Astrocyte (in vitro differentiated cells and primary cell): ENCODE results near the gene TEX53. TPM values are rescaled to one million over a fixed set of nuclear protein-coding genes. Genes with fewer than 3 reads are reported as not detected.

Experiments
- DNase-seq: peaks from one replicate; pipeline ENCODE4 v3.0.0-alpha.2; 2010; ENCODE audit warnings: low read depth
- FAIRE-seq: peaks from 2 replicates; lab custom pipeline; 2011; peaks lifted over from hg19 to GRCh38; lab: Jason Lieb, UNC
- H2AFZ ChIP-seq: 2 replicates; pipeline ENCODE4 v1.6.0; 2012; ENCODE audit warnings: low read depth, low read length, inconsistent platforms
- H3K27ac ChIP-seq: 2 replicates; pipeline ENCODE4 v1.5.1; 2011; ENCODE audit warnings: low read depth, low read length, inconsistent platforms
- H3K27me3 ChIP-seq: 2 replicates; pipeline ENCODE4 v1.6.0; 2011; ENCODE audit warnings: low read length, inconsistent platforms; ENCODE audit not compliant: insufficient read depth
- H3K36me3 ChIP-seq: 2 replicates; pipeline ENCODE4 v1.5.1; 2011; ENCODE audit warnings: low read length, inconsistent platforms; ENCODE audit not compliant: insufficient read depth
- H3K4me1 ChIP-seq: 2 replicates; pipeline ENCODE4 v1.5.1; 2011; ENCODE audit warnings: low read length, inconsistent platforms; ENCODE audit not compliant: insufficient read depth
- H3K4me2 ChIP-seq: 2 replicates; pipeline ENCODE4 v1.6.0; 2012; ENCODE audit warnings: low read length, inconsistent platforms
- H3K4me3 ChIP-seq: 2 replicates; pipeline ENCODE4 v1.5.1; 2011; ENCODE audit warnings: low read depth, mild to moderate bottlenecking, low read length, inconsistent platforms; ENCODE audit not compliant: insufficient read depth
- H3K79me2 ChIP-seq: 2 replicates; pipeline ENCODE4 v1.6.0; 2012; ENCODE audit warnings: mild to moderate bottlenecking, low read length, inconsistent platforms; ENCODE audit not compliant: insufficient read depth
- H3K9ac ChIP-seq: 2 replicates; pipeline ENCODE4 v1.6.0; 2012; ENCODE audit warnings: mild to moderate bottlenecking, low read length, inconsistent platforms
- H3K9me3 ChIP-seq: 2 replicates; pipeline ENCODE4 v1.5.1; 2012; ENCODE audit warnings: low read depth, mild to moderate bottlenecking, low read length, inconsistent platforms; ENCODE audit not compliant: insufficient read depth
- H4K20me1 ChIP-seq: 2 replicates; pipeline ENCODE4 v1.6.0; 2012; ENCODE audit warnings: low read length, inconsistent platforms; ENCODE audit not compliant: insufficient read depth
- H3K27ac Mint-ChIP-seq: one replicate; pipeline ENCODE4 v1.8.0; 2021; ENCODE audit warnings: mild to moderate bottlenecking, mixed read lengths; ENCODE audit not compliant: unreplicated experiment
- H3K27me3 Mint-ChIP-seq: one replicate; pipeline ENCODE4 v1.8.0; 2021; ENCODE audit warnings: low read depth, mixed read lengths; ENCODE audit not compliant: unreplicated experiment
- H3K36me3 Mint-ChIP-seq: one replicate; pipeline ENCODE4 v1.8.0; 2021; ENCODE audit warnings: low read depth, mixed read lengths; ENCODE audit not compliant: unreplicated experiment
- H3K4me1 Mint-ChIP-seq: one replicate; pipeline ENCODE4 v1.8.0; 2021; ENCODE audit warnings: low read depth, mixed read lengths; ENCODE audit not compliant: unreplicated experiment
- H3K4me3 Mint-ChIP-seq: one replicate; pipeline ENCODE4 v1.8.0; 2021; ENCODE audit warnings: mild to moderate bottlenecking, moderate library complexity, mixed read lengths; ENCODE audit not compliant: unreplicated experiment
- H3K9me3 Mint-ChIP-seq: one replicate; pipeline ENCODE4 v1.8.0; 2021; ENCODE audit warnings: mild to moderate bottlenecking, mixed read lengths; ENCODE audit not compliant: unreplicated experiment
- CTCF ChIP-seq: IDR thresholded peaks from 2 replicates; pipeline ENCODE4 v1.5.1; 2011; ENCODE audit warnings: low read depth, mild to moderate bottlenecking, inconsistent platforms, low read length, moderate library complexity; ENCODE audit not compliant: insufficient read depth
- EZH2 ChIP-seq: IDR thresholded peaks from 2 replicates; pipeline ENCODE4 v1.6.1; 2012; ENCODE audit warnings: mild to moderate bottlenecking, low read length, inconsistent platforms; ENCODE audit not compliant: insufficient read depth
- total RNA-seq: library from RNA; stranded (reverse); gene quantifications from 2 replicates; pipeline ENCODE4 v1.2.1, GENCODE V29; 2021

TEX53 gene
- total RNA-seq, 1 donor from 2014 or later, result not detected

GRCh38 chr9:114633438-114634089 is 24.0 kb downstream of the TEX53 start:
- H3K4me3 Mint-ChIP-seq, result no peak overlapping the region
- no peaks in the 10 kb centered on the region for H3K4me1 Mint-ChIP-seq

DNA sequence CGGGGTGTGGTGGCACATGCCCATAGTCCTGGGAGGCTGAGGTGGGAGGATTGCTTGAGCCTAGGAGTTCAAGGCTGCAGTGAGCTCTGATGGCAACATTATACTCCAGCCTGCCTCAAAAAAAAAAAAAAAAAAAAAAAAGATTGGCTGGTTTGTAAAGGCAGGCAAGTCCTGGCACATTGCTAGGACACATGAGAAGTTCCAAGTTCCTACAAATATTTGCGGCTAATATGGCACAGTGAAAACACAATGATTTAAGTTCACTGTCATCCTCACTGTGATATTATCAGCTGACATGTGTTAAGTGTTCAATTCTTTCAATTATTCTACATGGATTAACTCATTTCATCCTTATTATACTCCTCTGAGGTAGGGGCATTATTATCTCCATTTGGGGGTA is 26.4 kb downstream of the TEX53 start:
- no peak overlapping the region for H3K4me3 ChIP-seq
- Mint-ChIP-seq H3K36me3 (peaks cover 32% of the 10 kb centered on the region), H3K27me3 (no peaks in the 10 kb centered on the region), H3K27ac (no peak overlapping the region), H3K4me1 (no peaks in the 10 kb centered on the region), H3K4me3 (no peak overlapping the region), H3K9me3 (no peaks in the 10 kb centered on the region)
- no peak overlapping the region for H3K4me2 ChIP-seq
- no peaks in the 10 kb centered on the region for H3K27me3 ChIP-seq
- no peaks in the 10 kb centered on the region for H3K79me2 ChIP-seq
- no peaks in the 10 kb centered on the region for H3K4me1 ChIP-seq
- no peaks in the 10 kb centered on the region for H4K20me1 ChIP-seq
- FAIRE-seq (no peak), DNase-seq (no peak)
- H3K9ac ChIP-seq, result no peak overlapping the region
- no peaks in the 10 kb centered on the region for H3K9me3 ChIP-seq
- TF ChIP-seq EZH2, result no peak
- TF ChIP-seq CTCF, result no peak
- H3K27ac ChIP-seq, result no peak overlapping the region
- no peak overlapping the region for H2AFZ ChIP-seq
- H3K36me3 ChIP-seq, result no peaks in the 10 kb centered on the region

More at GRCh38 chr9:114633438-114634089, 24.0 kb downstream of the TEX53 start:
- DNase-seq, result no peak
- H3K9ac ChIP-seq, result no peak overlapping the region
- H3K4me2 ChIP-seq, result no peak overlapping the region
- H3K4me1 ChIP-seq, result no peaks in the 10 kb centered on the region
- no peak for FAIRE-seq
- no peaks in the 10 kb centered on the region for H3K9me3 Mint-ChIP-seq
- H4K20me1 ChIP-seq, result no peaks in the 10 kb centered on the region
- H3K4me3 ChIP-seq, result no peak overlapping the region
- H3K79me2 ChIP-seq, result no peaks in the 10 kb centered on the region
- H3K36me3 ChIP-seq, result no peaks in the 10 kb centered on the region
- H2AFZ ChIP-seq, result no peak overlapping the region
- no peaks in the 10 kb centered on the region for H3K27me3 ChIP-seq
- no peak for TF ChIP-seq EZH2
- H3K36me3 Mint-ChIP-seq, result peaks cover 38% of the 10 kb centered on the region
- H3K27me3 Mint-ChIP-seq, result no peaks in the 10 kb centered on the region
- no peak overlapping the region for H3K27ac Mint-ChIP-seq
- H3K9me3 ChIP-seq, result no peaks in the 10 kb centered on the region
- no peak overlapping the region for H3K27ac ChIP-seq

DNA sequence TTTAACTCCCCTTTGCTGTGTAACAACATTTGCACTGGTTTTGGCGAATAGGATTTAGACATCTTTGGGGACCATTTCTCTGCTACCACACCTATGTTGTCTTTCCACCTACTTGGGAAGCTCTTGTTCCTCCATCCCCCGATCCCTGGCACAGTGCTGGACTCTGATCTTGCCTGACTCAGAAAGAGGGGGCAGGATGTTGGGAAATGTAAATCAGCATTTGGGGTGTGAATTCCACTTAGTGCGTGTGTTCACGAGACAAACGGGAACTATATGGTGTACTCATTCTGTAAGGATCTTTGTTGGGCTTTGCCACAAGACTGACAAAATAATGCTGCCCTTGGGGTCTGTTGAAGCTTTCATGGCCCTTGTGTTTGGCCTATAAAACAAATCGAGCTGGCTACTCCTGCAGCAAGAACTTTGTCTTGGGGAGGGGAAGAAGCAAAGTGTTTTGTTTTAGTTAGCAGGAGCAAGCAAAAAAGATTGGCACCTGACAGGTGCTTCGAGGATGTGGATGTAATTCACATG is 28.0 kb downstream of the TEX53 start:
- Mint-ChIP-seq H3K36me3 (peaks cover 29% of the 10 kb centered on the region), H3K27ac (no peak overlapping the region), H3K9me3 (no peaks in the 10 kb centered on the region), H3K4me1 (no peaks in the 10 kb centered on the region), H3K4me3 (no peak overlapping the region), H3K27me3 (no peaks in the 10 kb centered on the region)
- no peak overlapping the region for H3K9ac ChIP-seq
- DNase-seq, result no peak
- H3K4me1 ChIP-seq, result no peaks in the 10 kb centered on the region
- no peak overlapping the region for H3K4me2 ChIP-seq
- no peaks in the 10 kb centered on the region for H3K79me2 ChIP-seq
- no peaks in the 10 kb centered on the region for H3K9me3 ChIP-seq
- H4K20me1 ChIP-seq, result no peaks in the 10 kb centered on the region
- no peaks in the 10 kb centered on the region for H3K36me3 ChIP-seq
- FAIRE-seq, result no peak
- H3K27me3 ChIP-seq, result no peaks in the 10 kb centered on the region
- no peak overlapping the region for H2AFZ ChIP-seq
- no peak overlapping the region for H3K27ac ChIP-seq
- no peak overlapping the region for H3K4me3 ChIP-seq
- no peak for TF ChIP-seq CTCF
- no peak for TF ChIP-seq EZH2
